ENCODE measurements around the gene FAXC. TPM values are rescaled to one million over a fixed set of nuclear protein-coding genes. Genes with fewer than 3 reads are reported as not detected.

FAXC gene
- total and polyA plus RNA-seq, 2 of the 8 experiments (the other 6 are each of a cell fraction or from before 2014, with no cell fraction given), result 23.2 to 29.8 TPM

GRCh38 chr6:99305021-99305554 is 44.4 kb downstream of the FAXC start (continued):
- TF ChIP-seq, protein P1, sequence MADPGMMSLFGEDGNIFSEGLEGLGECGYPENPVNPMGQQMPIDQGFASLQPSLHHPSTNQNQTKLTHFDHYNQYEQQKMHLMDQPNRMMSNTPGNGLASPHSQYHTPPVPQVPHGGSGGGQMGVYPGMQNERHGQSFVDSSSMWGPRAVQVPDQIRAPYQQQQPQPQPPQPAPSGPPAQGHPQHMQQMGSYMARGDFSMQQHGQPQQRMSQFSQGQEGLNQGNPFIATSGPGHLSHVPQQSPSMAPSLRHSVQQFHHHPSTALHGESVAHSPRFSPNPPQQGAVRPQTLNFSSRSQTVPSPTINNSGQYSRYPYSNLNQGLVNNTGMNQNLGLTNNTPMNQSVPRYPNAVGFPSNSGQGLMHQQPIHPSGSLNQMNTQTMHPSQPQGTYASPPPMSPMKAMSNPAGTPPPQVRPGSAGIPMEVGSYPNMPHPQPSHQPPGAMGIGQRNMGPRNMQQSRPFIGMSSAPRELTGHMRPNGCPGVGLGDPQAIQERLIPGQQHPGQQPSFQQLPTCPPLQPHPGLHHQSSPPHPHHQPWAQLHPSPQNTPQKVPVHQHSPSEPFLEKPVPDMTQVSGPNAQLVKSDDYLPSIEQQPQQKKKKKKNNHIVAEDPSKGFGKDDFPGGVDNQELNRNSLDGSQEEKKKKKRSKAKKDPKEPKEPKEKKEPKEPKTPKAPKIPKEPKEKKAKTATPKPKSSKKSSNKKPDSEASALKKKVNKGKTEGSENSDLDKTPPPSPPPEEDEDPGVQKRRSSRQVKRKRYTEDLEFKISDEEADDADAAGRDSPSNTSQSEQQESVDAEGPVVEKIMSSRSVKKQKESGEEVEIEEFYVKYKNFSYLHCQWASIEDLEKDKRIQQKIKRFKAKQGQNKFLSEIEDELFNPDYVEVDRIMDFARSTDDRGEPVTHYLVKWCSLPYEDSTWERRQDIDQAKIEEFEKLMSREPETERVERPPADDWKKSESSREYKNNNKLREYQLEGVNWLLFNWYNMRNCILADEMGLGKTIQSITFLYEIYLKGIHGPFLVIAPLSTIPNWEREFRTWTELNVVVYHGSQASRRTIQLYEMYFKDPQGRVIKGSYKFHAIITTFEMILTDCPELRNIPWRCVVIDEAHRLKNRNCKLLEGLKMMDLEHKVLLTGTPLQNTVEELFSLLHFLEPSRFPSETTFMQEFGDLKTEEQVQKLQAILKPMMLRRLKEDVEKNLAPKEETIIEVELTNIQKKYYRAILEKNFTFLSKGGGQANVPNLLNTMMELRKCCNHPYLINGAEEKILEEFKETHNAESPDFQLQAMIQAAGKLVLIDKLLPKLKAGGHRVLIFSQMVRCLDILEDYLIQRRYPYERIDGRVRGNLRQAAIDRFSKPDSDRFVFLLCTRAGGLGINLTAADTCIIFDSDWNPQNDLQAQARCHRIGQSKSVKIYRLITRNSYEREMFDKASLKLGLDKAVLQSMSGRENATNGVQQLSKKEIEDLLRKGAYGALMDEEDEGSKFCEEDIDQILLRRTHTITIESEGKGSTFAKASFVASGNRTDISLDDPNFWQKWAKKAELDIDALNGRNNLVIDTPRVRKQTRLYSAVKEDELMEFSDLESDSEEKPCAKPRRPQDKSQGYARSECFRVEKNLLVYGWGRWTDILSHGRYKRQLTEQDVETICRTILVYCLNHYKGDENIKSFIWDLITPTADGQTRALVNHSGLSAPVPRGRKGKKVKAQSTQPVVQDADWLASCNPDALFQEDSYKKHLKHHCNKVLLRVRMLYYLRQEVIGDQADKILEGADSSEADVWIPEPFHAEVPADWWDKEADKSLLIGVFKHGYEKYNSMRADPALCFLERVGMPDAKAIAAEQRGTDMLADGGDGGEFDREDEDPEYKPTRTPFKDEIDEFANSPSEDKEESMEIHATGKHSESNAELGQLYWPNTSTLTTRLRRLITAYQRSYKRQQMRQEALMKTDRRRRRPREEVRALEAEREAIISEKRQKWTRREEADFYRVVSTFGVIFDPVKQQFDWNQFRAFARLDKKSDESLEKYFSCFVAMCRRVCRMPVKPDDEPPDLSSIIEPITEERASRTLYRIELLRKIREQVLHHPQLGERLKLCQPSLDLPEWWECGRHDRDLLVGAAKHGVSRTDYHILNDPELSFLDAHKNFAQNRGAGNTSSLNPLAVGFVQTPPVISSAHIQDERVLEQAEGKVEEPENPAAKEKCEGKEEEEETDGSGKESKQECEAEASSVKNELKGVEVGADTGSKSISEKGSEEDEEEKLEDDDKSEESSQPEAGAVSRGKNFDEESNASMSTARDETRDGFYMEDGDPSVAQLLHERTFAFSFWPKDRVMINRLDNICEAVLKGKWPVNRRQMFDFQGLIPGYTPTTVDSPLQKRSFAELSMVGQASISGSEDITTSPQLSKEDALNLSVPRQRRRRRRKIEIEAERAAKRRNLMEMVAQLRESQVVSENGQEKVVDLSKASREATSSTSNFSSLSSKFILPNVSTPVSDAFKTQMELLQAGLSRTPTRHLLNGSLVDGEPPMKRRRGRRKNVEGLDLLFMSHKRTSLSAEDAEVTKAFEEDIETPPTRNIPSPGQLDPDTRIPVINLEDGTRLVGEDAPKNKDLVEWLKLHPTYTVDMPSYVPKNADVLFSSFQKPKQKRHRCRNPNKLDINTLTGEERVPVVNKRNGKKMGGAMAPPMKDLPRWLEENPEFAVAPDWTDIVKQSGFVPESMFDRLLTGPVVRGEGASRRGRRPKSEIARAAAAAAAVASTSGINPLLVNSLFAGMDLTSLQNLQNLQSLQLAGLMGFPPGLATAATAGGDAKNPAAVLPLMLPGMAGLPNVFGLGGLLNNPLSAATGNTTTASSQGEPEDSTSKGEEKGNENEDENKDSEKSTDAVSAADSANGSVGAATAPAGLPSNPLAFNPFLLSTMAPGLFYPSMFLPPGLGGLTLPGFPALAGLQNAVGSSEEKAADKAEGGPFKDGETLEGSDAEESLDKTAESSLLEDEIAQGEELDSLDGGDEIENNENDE (IDR thresholded peaks at IDR 0.05; ENCODE audit: insufficient replicate concordance, low read length), result no peak
- no peak for TF ChIP-seq CHD2 (IDR thresholded peaks at IDR 0.05; ENCODE audit: low read length)
- no peak for TF ChIP-seq SIN3A (conservative IDR thresholded peaks at IDR 0.05 in 1 of 2, IDR thresholded peaks at IDR 0.05 in 1 of 2; ENCODE audit: low read depth in 1 of 2, low read length in 2 of 2)
- TF ChIP-seq KDM1A (IDR thresholded peaks at IDR 0.05; ENCODE audit: borderline replicate concordance, low read length), result no peak
- no peak for TF ChIP-seq YY1 (IDR thresholded peaks at IDR 0.05; ENCODE audit: low read depth, low read length)
- TF ChIP-seq BRCA1 (IDR thresholded peaks at IDR 0.05; ENCODE audit: low read depth, low read length), result no peak
- TF ChIP-seq TCF12 (IDR thresholded peaks at IDR 0.05; ENCODE audit: low read depth, low read length), result no peak
- no peak for TF ChIP-seq EGR1 (IDR thresholded peaks at IDR 0.05; ENCODE audit: borderline replicate concordance, low read depth, low read length)
- TF ChIP-seq GABPA (IDR thresholded peaks at IDR 0.05; ENCODE audit: borderline replicate concordance, insufficient read depth, low read length), result no peak
- no peak for TF ChIP-seq ZNF274 (IDR thresholded peaks at IDR 0.05; ENCODE audit: borderline replicate concordance, extremely low read depth, low read length)
- TF ChIP-seq TEAD4 (IDR thresholded peaks at IDR 0.05; ENCODE audit: low read depth, low read length), result no peak
- no peak for TF ChIP-seq RXRA (IDR thresholded peaks at IDR 0.05; ENCODE audit: insufficient read depth, low read depth, low read length)
